HCT116 (cell line): ENCODE measurements around the gene PLCZ1.

Experiments used
- EGR1 ChIP-seq: IDR thresholded peaks from 2 replicates; pipeline ENCODE4 v1.6.1; 2012; ENCODE audit warnings: low read depth
- EZH2 ChIP-seq: fragments of 200-600 bp; sonication (generic); IDR thresholded peaks from 2 replicates; pipeline ENCODE4 v1.6.1; 2017; ENCODE audit warnings: antibody characterized with exemption, mixed run types
- EZH2phosphoT487 ChIP-seq: fragments of 200-600 bp; IDR thresholded peaks from 2 replicates; pipeline ENCODE4 v1.6.1; 2018; ENCODE audit warnings: antibody characterized with exemption, borderline replicate concordance
- POLR2A ChIP-seq: IDR thresholded peaks from 2 replicates; pipeline ENCODE4 v1.7.0; 2011; ENCODE audit warnings: borderline replicate concordance; ENCODE audit not compliant: insufficient read depth, insufficient read length; ENCODE audit errors: extremely low read depth
- TF ChIP-seq, protein P1 (sequence below), 3 experiments: fragments of 200-600 bp in 1 of 3; sonication (generic) in 1 of 3; IDR thresholded peaks in 2 of 3; conservative IDR thresholded peaks in 1 of 3; 2 replicates each; pipeline ENCODE4 v1.5.1; 2012 to 2017; ENCODE audit warnings: low read depth in 2 of 3, low read length in 2 of 3, antibody characterized with exemption in 1 of 3, borderline replicate concordance in 1 of 3, control low read depth in 1 of 3, mild to moderate bottlenecking in 1 of 3, mixed read lengths in 1 of 3, mixed run types in 1 of 3, moderate library complexity in 1 of 3; ENCODE audit not compliant: insufficient read depth in 1 of 3
- TF ChIP-seq, protein P2 (sequence below): IDR thresholded peaks from 2 replicates; pipeline ENCODE4 v1.6.1; 2011; ENCODE audit warnings: mild to moderate bottlenecking, low read length, moderate library complexity; ENCODE audit not compliant: insufficient replicate concordance; ENCODE audit errors: extremely low read depth

DNA sequence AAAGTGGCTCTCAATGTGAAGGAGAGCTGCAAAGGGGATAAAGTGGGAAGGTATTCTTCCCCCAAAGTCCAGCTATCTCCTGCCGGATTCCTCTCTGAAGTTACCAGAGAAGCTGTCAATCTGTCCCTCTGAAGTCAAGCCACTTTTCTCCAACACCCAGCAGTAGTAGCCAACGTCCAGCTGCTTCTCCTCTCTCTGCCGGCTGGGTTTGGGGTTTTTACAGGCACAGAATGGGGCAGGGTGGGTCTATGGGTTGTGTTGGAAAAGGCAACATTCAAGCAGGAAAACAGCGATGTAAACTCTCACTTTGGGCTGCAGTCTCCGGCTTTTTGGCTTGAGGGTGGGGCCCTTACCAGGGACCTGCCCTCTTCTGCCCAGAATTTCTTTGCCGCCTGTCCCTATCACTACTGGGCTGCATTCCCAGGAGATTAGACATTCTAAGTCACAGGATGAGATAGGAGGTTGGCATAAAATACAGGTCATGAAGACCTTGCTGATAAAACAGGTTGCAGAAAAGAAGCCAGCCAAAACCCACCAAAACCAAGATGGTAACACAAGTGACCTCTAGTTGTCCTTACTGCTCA lies 16.4 kb upstream of the PLCZ1 start:
- TF ChIP-seq, protein P1, sequence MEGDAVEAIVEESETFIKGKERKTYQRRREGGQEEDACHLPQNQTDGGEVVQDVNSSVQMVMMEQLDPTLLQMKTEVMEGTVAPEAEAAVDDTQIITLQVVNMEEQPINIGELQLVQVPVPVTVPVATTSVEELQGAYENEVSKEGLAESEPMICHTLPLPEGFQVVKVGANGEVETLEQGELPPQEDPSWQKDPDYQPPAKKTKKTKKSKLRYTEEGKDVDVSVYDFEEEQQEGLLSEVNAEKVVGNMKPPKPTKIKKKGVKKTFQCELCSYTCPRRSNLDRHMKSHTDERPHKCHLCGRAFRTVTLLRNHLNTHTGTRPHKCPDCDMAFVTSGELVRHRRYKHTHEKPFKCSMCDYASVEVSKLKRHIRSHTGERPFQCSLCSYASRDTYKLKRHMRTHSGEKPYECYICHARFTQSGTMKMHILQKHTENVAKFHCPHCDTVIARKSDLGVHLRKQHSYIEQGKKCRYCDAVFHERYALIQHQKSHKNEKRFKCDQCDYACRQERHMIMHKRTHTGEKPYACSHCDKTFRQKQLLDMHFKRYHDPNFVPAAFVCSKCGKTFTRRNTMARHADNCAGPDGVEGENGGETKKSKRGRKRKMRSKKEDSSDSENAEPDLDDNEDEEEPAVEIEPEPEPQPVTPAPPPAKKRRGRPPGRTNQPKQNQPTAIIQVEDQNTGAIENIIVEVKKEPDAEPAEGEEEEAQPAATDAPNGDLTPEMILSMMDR (IDR thresholded peaks at IDR 0.05 in 2 of 3, conservative IDR thresholded peaks at IDR 0.05 in 1 of 3; ENCODE audit: borderline replicate concordance in 1 of 3, insufficient read depth in 1 of 3, low read depth in 2 of 3, low read length in 2 of 3) = no peak
- TF ChIP-seq EGR1 (no peak), EZH2 (no peak), POLR2A (no peak), EZH2phosphoT487 (no peak)
- TF ChIP-seq, protein P2, sequence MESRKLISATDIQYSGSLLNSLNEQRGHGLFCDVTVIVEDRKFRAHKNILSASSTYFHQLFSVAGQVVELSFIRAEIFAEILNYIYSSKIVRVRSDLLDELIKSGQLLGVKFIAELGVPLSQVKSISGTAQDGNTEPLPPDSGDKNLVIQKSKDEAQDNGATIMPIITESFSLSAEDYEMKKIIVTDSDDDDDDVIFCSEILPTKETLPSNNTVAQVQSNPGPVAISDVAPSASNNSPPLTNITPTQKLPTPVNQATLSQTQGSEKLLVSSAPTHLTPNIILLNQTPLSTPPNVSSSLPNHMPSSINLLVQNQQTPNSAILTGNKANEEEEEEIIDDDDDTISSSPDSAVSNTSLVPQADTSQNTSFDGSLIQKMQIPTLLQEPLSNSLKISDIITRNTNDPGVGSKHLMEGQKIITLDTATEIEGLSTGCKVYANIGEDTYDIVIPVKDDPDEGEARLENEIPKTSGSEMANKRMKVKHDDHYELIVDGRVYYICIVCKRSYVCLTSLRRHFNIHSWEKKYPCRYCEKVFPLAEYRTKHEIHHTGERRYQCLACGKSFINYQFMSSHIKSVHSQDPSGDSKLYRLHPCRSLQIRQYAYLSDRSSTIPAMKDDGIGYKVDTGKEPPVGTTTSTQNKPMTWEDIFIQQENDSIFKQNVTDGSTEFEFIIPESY = no peak
